ENCODE measurements around the gene ERCC6.

DNA sequence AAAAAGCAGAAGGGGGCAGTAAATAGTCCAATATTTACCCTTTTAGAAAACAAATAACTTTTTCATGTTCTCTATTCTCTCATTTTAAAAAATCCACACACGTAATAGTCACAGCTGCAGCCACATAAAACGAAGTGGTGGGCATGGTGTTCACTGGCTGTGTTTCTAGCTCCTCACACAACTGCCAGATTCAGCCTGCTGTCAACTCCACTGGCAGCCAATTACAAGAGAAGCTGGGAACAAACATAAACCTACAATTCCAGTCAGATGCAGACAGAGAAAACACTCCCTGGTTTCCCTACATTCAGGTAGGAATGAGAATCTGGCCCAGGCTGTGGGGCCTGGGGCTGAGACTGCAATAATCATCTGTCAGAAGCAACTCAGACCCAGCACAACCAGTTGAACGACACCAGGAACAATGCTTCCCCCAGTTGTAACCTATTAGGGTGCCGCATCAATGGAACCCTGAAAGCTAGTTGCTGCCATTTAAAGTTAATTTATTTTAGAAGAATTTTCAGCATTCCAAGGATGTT lies 29.1 kb downstream of the ERCC6 start:
- TF ChIP-seq EZH2phosphoT487 (IDR thresholded peaks at IDR 0.05; ENCODE audit: insufficient read depth, low read depth) (no peak), EZH2 (IDR thresholded peaks at IDR 0.05; ENCODE audit: insufficient read depth, poor library complexity, severe bottlenecking) (no peak)

Measured in GM23248 (cell line).